Keratinocyte (primary cell): Measurements from ENCODE around the gene CS. TPM values are rescaled to one million over a fixed set of nuclear protein-coding genes. Genes with fewer than 3 reads are reported as not detected.
A peak's percentile ranks its signal among the peaks of the same experiment; 100 is the strongest.

ENCODE experiments used
- DNase-seq: peaks from one replicate; pipeline ENCODE4 v3.0.0-alpha.2; 2011; ENCODE audit warnings: low read depth, missing footprints, low spot score
- FAIRE-seq: peaks from 2 replicates; lab custom pipeline; 2011; peaks lifted over from hg19 to GRCh38; lab: Jason Lieb, UNC
- H2AFZ ChIP-seq: 2 replicates; pipeline ENCODE4 v1.6.0; 2012; ENCODE audit warnings: low read length, control low read depth, inconsistent platforms; ENCODE audit not compliant: control insufficient read depth
- H3K27ac ChIP-seq: 2 replicates; pipeline ENCODE4 v1.5.1; 2011; ENCODE audit warnings: low read length; ENCODE audit not compliant: control insufficient read depth, insufficient read depth
- H3K27me3 ChIP-seq: 3 replicates; pipeline ENCODE4 v1.6.0; 2011; ENCODE audit warnings: low read length; ENCODE audit not compliant: control insufficient read depth, insufficient read depth; ENCODE audit errors: extremely low read depth
- H3K36me3 ChIP-seq, 2 experiments: 2 replicates in 1 of 2; 3 replicates in 1 of 2; pipeline ENCODE4 v1.5.1; 2011; ENCODE audit warnings: low read length in 2 of 2, mild to moderate bottlenecking in 1 of 2; ENCODE audit not compliant: control insufficient read depth in 2 of 2, insufficient read depth in 2 of 2; ENCODE audit errors: extremely low read depth in 1 of 2
- H3K4me1 ChIP-seq: 3 replicates; pipeline ENCODE4 v1.5.1; 2011; ENCODE audit warnings: low read length; ENCODE audit not compliant: control insufficient read depth, insufficient read depth; ENCODE audit errors: extremely low read depth
- H3K4me2 ChIP-seq: 3 replicates; pipeline ENCODE4 v1.6.0; 2011; ENCODE audit warnings: low read depth, low read length; ENCODE audit not compliant: control insufficient read depth, insufficient read depth; ENCODE audit errors: extremely low read depth
- H3K4me3 ChIP-seq, 3 experiments: fragments of 200-600 bp in 1 of 3; sonication (generic) in 1 of 3; 2 replicates in 2 of 3; 3 replicates in 1 of 3; pipeline ENCODE4 v1.5.1; 2011 to 2016; ENCODE audit warnings: low read length in 3 of 3, mild to moderate bottlenecking in 3 of 3, control low read depth in 2 of 3, inconsistent platforms in 1 of 3, low read depth in 1 of 3, mixed read lengths in 1 of 3, mixed run types in 1 of 3, moderate library complexity in 1 of 3; ENCODE audit not compliant: control insufficient read depth in 2 of 3, insufficient read depth in 2 of 3; ENCODE audit errors: extremely low read depth in 1 of 3
- H3K79me2 ChIP-seq: 2 replicates; pipeline ENCODE4 v1.6.0; 2012; ENCODE audit warnings: low read length; ENCODE audit not compliant: control insufficient read depth, insufficient read depth
- H3K9ac ChIP-seq: 3 replicates; pipeline ENCODE4 v1.6.0; 2011; ENCODE audit warnings: low read length; ENCODE audit not compliant: control insufficient read depth, insufficient read depth; ENCODE audit errors: extremely low read depth
- H3K9me1 ChIP-seq: 3 replicates; pipeline ENCODE4 v1.6.0; 2011; ENCODE audit warnings: low read length; ENCODE audit not compliant: control insufficient read depth, insufficient read depth; ENCODE audit errors: extremely low read depth
- H3K9me3 ChIP-seq: 2 replicates; pipeline ENCODE4 v1.5.1; 2012; ENCODE audit warnings: low read depth, low read length; ENCODE audit not compliant: control insufficient read depth
- H4K20me1 ChIP-seq: 3 replicates; pipeline ENCODE4 v1.6.0; 2011; ENCODE audit warnings: low read length; ENCODE audit not compliant: control insufficient read depth, insufficient read depth; ENCODE audit errors: extremely low read depth
- EZH2 ChIP-seq: IDR thresholded peaks from one replicate; pipeline ENCODE4 v1.6.1; 2012; ENCODE audit warnings: inconsistent platforms, mild to moderate bottlenecking, low read length, moderate library complexity
- dilution Hi-C: fragments of 300-500 bp; cut with MboI; formaldehyde crosslinking; loops from one replicate; pipeline ENCODE4 v1.7.0; 2020; ENCODE audit warnings: low sequenced_read_pairs; ENCODE audit not compliant: extremely low pct_ligation_motif_present
- polyA plus RNA-seq, 5 experiments: library from polyadenylated mRNA; depleted of rRNA in 3 of 5; stranded (reverse) in 3 of 5; stranded (forward) in 1 of 5; unstranded in 1 of 5; fragments of >200 nt; gene quantifications; 1 replicate in 1 of 5; 2 replicates in 3 of 5; 3 replicates in 1 of 5; pipeline versions ENCODE4 v1.2.1 to v1.2.3, GENCODE V29; 2011 to 2012; ENCODE audit warnings: missing spikeins in 2 of 5, low read depth in 1 of 5, low replicate concordance in 1 of 5
- TF ChIP-seq, protein P1 (sequence below), 3 experiments: IDR thresholded peaks in 1 of 3; conservative IDR thresholded peaks in 1 of 3; optimal IDR thresholded peaks in 1 of 3; 2 replicates in 2 of 3; 3 replicates in 1 of 3; pipeline versions ENCODE3 to v1.5.1; 2011; ENCODE audit warnings: low read length in 3 of 3, mild to moderate bottlenecking in 3 of 3, moderate library complexity in 2 of 3, control low read depth in 1 of 3, inconsistent platforms in 1 of 3; ENCODE audit not compliant: insufficient read depth in 2 of 3; ENCODE audit errors: extremely low read depth in 1 of 3

The CS gene
- polyA plus RNA-seq, 1 donor (not counting 4 experiments of a cell fraction or from before 2014, with no cell fraction given): 105 TPM

DNA sequence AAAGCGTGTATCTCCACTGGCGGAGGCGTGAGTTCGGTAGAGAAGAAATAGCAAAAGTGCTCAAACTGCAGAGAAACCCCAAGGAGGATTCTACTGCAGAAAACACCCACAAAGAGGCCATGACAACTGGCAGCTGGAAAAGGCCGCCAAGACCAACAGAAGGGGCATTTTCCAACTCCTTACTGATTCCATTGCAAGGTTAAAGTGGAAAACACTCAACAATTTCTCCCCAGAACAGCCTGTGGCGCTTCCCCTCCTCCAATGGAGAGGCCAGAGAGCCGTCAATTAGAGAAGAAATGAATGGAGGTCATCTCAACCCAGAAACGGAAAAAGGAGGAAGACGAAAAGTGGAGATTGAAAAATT lies 41.3 kb downstream of the CS start:
- no peaks in the 10 kb centered on the region for H3K27me3 ChIP-seq
- no peak for TF ChIP-seq EZH2
- TF ChIP-seq, protein P1, sequence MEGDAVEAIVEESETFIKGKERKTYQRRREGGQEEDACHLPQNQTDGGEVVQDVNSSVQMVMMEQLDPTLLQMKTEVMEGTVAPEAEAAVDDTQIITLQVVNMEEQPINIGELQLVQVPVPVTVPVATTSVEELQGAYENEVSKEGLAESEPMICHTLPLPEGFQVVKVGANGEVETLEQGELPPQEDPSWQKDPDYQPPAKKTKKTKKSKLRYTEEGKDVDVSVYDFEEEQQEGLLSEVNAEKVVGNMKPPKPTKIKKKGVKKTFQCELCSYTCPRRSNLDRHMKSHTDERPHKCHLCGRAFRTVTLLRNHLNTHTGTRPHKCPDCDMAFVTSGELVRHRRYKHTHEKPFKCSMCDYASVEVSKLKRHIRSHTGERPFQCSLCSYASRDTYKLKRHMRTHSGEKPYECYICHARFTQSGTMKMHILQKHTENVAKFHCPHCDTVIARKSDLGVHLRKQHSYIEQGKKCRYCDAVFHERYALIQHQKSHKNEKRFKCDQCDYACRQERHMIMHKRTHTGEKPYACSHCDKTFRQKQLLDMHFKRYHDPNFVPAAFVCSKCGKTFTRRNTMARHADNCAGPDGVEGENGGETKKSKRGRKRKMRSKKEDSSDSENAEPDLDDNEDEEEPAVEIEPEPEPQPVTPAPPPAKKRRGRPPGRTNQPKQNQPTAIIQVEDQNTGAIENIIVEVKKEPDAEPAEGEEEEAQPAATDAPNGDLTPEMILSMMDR (optimal IDR thresholded peaks at IDR 0.05 in 1 of 3, IDR thresholded peaks at IDR 0.05 in 1 of 3, conservative IDR thresholded peaks at IDR 0.05 in 1 of 3; ENCODE audit: extremely low read depth in 1 of 3, insufficient read depth in 2 of 3, low read length in 3 of 3): no peak
- no peaks in the 10 kb centered on the region for H3K9me3 ChIP-seq
- peaks cover 36% of the 10 kb centered on the region for H3K4me1 ChIP-seq
- no peak for FAIRE-seq
- no peak for DNase-seq
- dilution Hi-C loops: no loop called here
- peak overlapping the region; percentile 79 for H3K27ac ChIP-seq
- H3K9me1 ChIP-seq: peaks cover 3% of the 10 kb centered on the region
- H3K4me2 ChIP-seq: peak overlapping the region; percentile 97
- no peaks in the 10 kb centered on the region for H4K20me1 ChIP-seq
- H3K9ac ChIP-seq: peak overlapping the region; percentile 77
- H3K36me3 ChIP-seq: peaks cover 21 to 23% of the 10 kb centered on the region in 2 experiments
- H3K79me2 ChIP-seq: peaks cover 37% of the 10 kb centered on the region
- peak overlapping the region; percentile 75 to 93 (median 90) for H3K4me3 ChIP-seq
- peak overlapping the region; percentile 93 for H2AFZ ChIP-seq

DNA sequence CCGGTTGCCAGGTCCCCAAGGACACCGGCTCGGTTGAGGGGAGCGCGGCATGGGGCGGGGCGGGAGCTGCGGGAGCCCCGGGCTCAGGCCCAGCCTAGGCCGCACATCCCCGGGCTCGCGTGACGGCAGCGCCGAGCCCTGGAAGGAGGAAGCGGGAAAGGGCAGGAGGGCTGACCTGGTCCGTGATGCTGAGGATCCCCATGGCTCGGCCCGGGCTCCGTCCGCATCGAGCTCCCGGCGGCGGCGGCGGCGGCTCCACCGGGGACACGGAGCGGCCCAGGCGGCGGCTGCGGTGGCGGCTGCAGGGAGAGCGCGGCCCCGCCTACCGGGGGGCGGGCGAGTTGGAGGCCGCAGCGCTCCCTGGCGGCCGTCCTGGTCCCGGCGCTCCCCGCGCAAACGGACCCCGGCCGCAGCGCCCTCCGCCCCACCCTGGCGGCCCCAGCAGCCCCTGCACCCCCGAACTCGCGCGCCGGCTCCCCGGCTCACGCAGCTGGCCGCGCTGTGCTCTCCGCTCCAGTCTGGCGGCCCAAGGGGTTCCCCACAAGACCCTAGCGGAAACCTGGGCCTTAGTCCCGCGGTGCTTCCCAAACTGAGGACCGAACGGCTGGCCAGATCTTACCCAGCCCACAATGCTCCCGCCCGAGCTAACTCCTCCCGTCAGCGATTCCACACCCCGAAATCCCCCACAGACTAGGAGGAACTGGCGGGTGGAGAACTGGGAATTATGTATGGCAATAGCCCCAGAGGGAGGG lies 41.9 kb downstream of the CS start, which contains the start of gene ANKRD52:
Gene ANKRD52, minus strand, starts transcription at position 317 of the 752 bp plus-strand sequence. Its CDS starts 115 bp downstream, at position 202.
- Histone ChIP-seq H4K20me1 (no peaks in the 10 kb centered on the region), H3K4me2 (peak within 1 kb of the TSS; percentile 97), H3K79me2 (peaks cover 43% of the 10 kb centered on the region), H2AFZ (peak within 1 kb of the TSS; percentile 93), H3K27ac (peak within 1 kb of the TSS; percentile 79), H3K9ac (peak within 1 kb of the TSS; percentile 77), H3K36me3 (peaks cover 27% of the 10 kb centered on the region in 2 experiments), H3K9me3 (no peaks in the 10 kb centered on the region), H3K4me1 (peaks cover 36% of the 10 kb centered on the region), H3K27me3 (no peaks in the 10 kb centered on the region), H3K9me1 (peaks cover 3% of the 10 kb centered on the region), H3K4me3 (peak within 1 kb of the TSS; percentile 75 to 93 (median 90))
- no peak for DNase-seq
- TF ChIP-seq, protein P1 (optimal IDR thresholded peaks at IDR 0.05 in 1 of 3, IDR thresholded peaks at IDR 0.05 in 1 of 3, conservative IDR thresholded peaks at IDR 0.05 in 1 of 3; ENCODE audit: extremely low read depth in 1 of 3, insufficient read depth in 2 of 3, low read length in 3 of 3): peak in 2 of 3 experiments; percentile 55 to 80
- no peak for TF ChIP-seq EZH2
- dilution Hi-C loops: no loop called here
- FAIRE-seq: no peak
